MCF 10A (cell line): ENCODE measurements around the gene ERC2. TPM values are rescaled to one million over a fixed set of nuclear protein-coding genes. Genes with fewer than 3 reads are reported as not detected.

ENCODE experiments used
- BruUV-seq: library from RNA; stranded (reverse); fragments of 400-500 nt; replicated peaks from 2 replicates; lab custom pipeline; 2021; lab: Mats Ljungman, UMichigan
- CTCF ChIA-PET: fragments of 300-600 bp; sonication (Branson Sonifier 250); formaldehyde crosslinking; extraction: SDS; loops from one replicate; lab custom pipeline; 2021; ENCODE audit warnings: antibody characterized with exemption, inconsistent platforms; lab: Yijun Ruan, JAX
- POLR2A ChIA-PET: fragments of 300-600, 350-650 bp; sonication (Branson Sonifier 250); formaldehyde crosslinking; extraction: SDS; loops from one replicate; lab custom pipeline; 2020; ENCODE audit warnings: antibody characterized with exemption, inconsistent platforms; lab: Yijun Ruan, JAX
- DNase-seq: peaks from one replicate; pipeline ENCODE4 v3.0.0-alpha.2; 2018; ENCODE audit not compliant: unreplicated experiment
- H3K27ac Mint-ChIP-seq: one replicate; pipeline ENCODE4 v1.8.0; 2022; ENCODE audit warnings: mild to moderate bottlenecking, low read depth, mixed read lengths; ENCODE audit not compliant: unreplicated experiment
- H3K27me3 Mint-ChIP-seq: one replicate; pipeline ENCODE4 v1.8.0; 2022; ENCODE audit warnings: mixed read lengths; ENCODE audit not compliant: insufficient read depth, unreplicated experiment
- H3K36me3 Mint-ChIP-seq: one replicate; pipeline ENCODE4 v1.8.0; 2022; ENCODE audit warnings: mild to moderate bottlenecking, moderate library complexity, mixed read lengths; ENCODE audit not compliant: insufficient read depth, unreplicated experiment
- H3K4me1 Mint-ChIP-seq: one replicate; pipeline ENCODE4 v1.8.0; 2022; ENCODE audit warnings: mixed read lengths; ENCODE audit not compliant: insufficient read depth, unreplicated experiment
- H3K4me3 Mint-ChIP-seq: one replicate; pipeline ENCODE4 v1.8.0; 2022; ENCODE audit warnings: mild to moderate bottlenecking, moderate library complexity, mixed read lengths; ENCODE audit not compliant: unreplicated experiment
- H3K9me3 Mint-ChIP-seq: one replicate; pipeline ENCODE4 v1.8.0; 2022; ENCODE audit warnings: mixed read lengths; ENCODE audit not compliant: unreplicated experiment
- intact Hi-C: fragments of 100-400 bp; cut with micrococcal nuclease; formaldehyde crosslinking; loops from 2 replicates; pipeline ENCODE4 v1.14.1; 2022
- total RNA-seq: library from RNA; stranded (reverse); gene quantifications from 2 replicates; pipeline ENCODE4 v1.2.3, GENCODE V29; 2022
- TF ChIP-seq, protein P1 (sequence below): fragments of 200-600 bp; IDR thresholded peaks from one replicate; pipeline ENCODE4 v1.8.0; 2022; ENCODE audit warnings: antibody characterized with exemption, mild to moderate bottlenecking; ENCODE audit not compliant: unreplicated experiment

The ERC2 gene
- total RNA-seq, 1 experiment from 2014 or later, result 0.42 TPM

DNA sequence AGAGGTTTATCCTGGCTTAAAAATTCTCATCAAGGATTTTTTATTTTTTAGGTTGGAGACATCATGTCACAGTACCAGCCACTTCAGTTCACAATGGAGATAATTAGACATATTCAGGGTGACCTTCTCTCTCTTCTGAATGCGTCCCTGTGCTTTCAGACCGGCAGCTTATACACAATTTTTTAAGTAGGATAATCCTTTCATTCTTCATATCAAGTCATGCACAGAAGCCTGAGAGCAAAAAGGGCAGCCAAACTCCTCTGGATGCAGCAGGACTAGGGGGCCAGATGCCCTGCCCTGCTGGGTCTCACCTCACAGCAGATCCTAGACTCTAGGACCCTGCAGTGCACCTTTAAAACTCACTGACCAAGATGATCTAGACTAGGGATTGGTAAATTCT is 210.4 kb downstream of the ERC2 start:
- CTCF ChIA-PET, result no interaction called here
- Mint-ChIP-seq H3K9me3 (no peaks in the 10 kb centered on the region), H3K27me3 (no peaks in the 10 kb centered on the region), H3K27ac (no peak overlapping the region), H3K36me3 (peaks cover 6% of the 10 kb centered on the region), H3K4me3 (no peak overlapping the region), H3K4me1 (no peaks in the 10 kb centered on the region)
- intact Hi-C loops, result no loop called here
- no TSS peak for BruUV-seq
- TF ChIP-seq, protein P1, sequence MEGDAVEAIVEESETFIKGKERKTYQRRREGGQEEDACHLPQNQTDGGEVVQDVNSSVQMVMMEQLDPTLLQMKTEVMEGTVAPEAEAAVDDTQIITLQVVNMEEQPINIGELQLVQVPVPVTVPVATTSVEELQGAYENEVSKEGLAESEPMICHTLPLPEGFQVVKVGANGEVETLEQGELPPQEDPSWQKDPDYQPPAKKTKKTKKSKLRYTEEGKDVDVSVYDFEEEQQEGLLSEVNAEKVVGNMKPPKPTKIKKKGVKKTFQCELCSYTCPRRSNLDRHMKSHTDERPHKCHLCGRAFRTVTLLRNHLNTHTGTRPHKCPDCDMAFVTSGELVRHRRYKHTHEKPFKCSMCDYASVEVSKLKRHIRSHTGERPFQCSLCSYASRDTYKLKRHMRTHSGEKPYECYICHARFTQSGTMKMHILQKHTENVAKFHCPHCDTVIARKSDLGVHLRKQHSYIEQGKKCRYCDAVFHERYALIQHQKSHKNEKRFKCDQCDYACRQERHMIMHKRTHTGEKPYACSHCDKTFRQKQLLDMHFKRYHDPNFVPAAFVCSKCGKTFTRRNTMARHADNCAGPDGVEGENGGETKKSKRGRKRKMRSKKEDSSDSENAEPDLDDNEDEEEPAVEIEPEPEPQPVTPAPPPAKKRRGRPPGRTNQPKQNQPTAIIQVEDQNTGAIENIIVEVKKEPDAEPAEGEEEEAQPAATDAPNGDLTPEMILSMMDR, result no peak
- no peak for DNase-seq
- POLR2A ChIA-PET, result no interaction called here

DNA sequence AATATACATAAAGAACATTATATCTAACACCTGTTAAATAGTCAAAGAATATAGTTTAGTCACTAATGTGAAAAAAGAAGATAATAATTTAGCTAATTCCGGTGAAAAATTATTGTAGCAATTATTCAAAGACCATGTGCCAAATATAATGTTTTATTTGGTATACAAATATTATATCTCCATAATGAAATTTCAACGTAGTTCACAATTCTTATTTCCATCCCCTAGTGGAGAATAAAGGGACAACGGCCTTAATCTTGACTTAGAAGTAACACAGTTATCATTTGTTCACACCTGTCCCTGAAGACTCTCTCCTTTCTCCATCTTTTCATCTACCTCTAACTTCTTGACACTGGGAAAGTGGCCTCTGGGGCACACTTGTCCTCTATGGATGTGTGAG is 213.4 kb downstream of the ERC2 start:
- ChIA-PET POLR2A (no interaction called here), CTCF (interaction anchor here (0.5 to 1.7 kb wide), 15 partner anchors 8 to 1414 kb away, joined by 3 to 6 read pairs (median 3); no protein-coding TSS in a partner anchor)
- H3K27ac Mint-ChIP-seq, result no peak overlapping the region
- intact Hi-C loops, result loop anchor here (5.0 kb wide), 4 partner anchors 438 to 1213 kb away; no protein-coding TSS in a partner anchor
- H3K4me1 Mint-ChIP-seq, result no peaks in the 10 kb centered on the region
- no peaks in the 10 kb centered on the region for H3K9me3 Mint-ChIP-seq
- no peak overlapping the region for H3K4me3 Mint-ChIP-seq
- no peaks in the 10 kb centered on the region for H3K36me3 Mint-ChIP-seq
- no TSS peak for BruUV-seq
- peak; percentile 21 for DNase-seq
- TF ChIP-seq, protein P1, result peak; percentile 36
- no peaks in the 10 kb centered on the region for H3K27me3 Mint-ChIP-seq

DNA sequence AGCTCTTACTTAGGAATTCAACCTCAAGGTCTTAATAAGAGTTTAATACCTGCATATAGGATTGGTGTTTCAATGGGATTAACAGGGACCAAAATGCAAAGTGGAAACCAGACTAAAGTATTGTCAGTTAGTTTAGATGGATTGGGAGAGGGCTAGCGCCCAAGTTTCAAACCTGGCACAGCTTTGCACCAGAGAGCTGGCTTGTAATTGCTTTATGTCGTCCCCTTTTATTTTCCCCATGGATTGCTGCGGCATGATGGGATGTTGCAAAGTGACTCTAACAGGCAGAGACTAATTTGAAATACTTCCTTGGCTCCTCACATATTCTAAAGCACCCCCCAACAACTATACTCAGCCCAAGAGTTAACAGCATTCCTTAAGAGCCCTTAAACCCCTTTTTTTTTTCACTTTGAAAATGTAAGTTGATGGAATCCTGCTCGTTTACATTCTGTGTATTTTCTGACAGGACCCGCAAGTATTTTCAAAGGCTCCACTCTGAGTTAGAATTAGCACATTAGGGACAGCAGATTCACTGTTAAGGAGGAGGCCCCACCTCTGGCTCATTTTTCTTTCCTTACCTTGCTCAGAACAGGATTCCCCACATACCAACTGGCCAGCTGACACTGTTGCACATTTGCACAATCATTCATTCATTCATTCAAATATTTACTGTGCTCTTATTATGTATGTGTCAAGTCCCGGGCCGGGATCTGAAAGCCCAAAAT is 214.2 kb downstream of the ERC2 start:
- intact Hi-C loops, result loop anchor here (5.0 kb wide), 4 partner anchors 437 to 1212 kb away; no protein-coding TSS in a partner anchor
- no peak overlapping the region for H3K27ac Mint-ChIP-seq
- H3K36me3 Mint-ChIP-seq, result no peaks in the 10 kb centered on the region
- no TSS peak for BruUV-seq
- no peaks in the 10 kb centered on the region for H3K4me1 Mint-ChIP-seq
- POLR2A ChIA-PET, result interaction anchor here (0.7 kb wide), 1 partner anchor 514 kb away, joined by 3 read pairs; no protein-coding TSS in a partner anchor
- CTCF ChIA-PET, result interaction anchor here (0.6 to 3.2 kb wide), 9 partner anchors 8 to 767 kb away, joined by 3 to 13 read pairs (median 4); partner anchors contain the start of gene WNT5A
- no peaks in the 10 kb centered on the region for H3K27me3 Mint-ChIP-seq
- TF ChIP-seq, protein P1, result no peak
- no peak overlapping the region for H3K4me3 Mint-ChIP-seq
- DNase-seq, result no peak
- H3K9me3 Mint-ChIP-seq, result no peaks in the 10 kb centered on the region

DNA sequence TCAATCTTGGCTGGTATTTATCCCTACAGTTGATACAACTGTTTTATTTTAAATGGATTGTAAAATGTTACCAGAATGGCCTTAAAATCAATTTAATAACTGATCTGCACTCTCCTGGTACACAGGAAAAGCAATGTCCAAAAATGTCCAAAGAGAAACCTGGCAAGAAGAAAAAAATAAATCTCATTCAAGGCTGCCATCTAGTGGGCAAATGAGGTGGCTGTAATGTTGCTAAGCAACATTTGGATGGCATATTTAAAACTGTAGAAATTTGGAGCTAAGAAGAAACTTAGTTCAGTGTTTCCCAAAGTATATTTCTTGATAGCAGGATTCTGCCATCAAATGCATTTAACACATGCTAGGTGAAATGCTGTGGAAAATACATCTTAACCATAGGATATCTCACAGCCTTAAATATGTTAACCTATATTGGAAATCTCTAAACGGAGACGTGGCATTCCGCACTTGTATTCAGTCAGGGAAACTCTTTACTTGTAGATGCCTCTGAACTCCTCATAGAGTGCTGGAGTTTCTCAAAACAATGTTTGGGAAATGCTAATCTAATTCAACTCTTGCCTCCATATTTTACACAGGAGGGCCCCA is 216.8 kb downstream of the ERC2 start:
- no TSS peak for BruUV-seq
- TF ChIP-seq, protein P1, result peak; percentile 62
- no peaks in the 10 kb centered on the region for H3K36me3 Mint-ChIP-seq
- intact Hi-C loops, result loop anchor here (1.0 to 5.0 kb wide), 7 partner anchors 209 to 1398 kb away; no protein-coding TSS in a partner anchor
- peak; percentile 75 for DNase-seq
- ChIA-PET POLR2A (interaction anchor here (1.1 to 1.7 kb wide), 2 partner anchors 209 to 764 kb away, joined by 4 to 5 read pairs; partner anchors contain the start of gene WNT5A), CTCF (interaction anchor here (0.5 to 3.2 kb wide), 47 partner anchors 9 to 1766 kb away, joined by 3 to 23 read pairs (median 3); no protein-coding TSS in a partner anchor)
- no peak overlapping the region for H3K4me3 Mint-ChIP-seq
- no peaks in the 10 kb centered on the region for H3K4me1 Mint-ChIP-seq
- no peaks in the 10 kb centered on the region for H3K27me3 Mint-ChIP-seq
- H3K9me3 Mint-ChIP-seq, result no peaks in the 10 kb centered on the region
- H3K27ac Mint-ChIP-seq, result no peak overlapping the region
